HG03139 (cell line): ENCODE results near the gene SH3D21.

Experiments used
- ATAC-seq: cut with Tn5 transposase; IDR thresholded peaks from one replicate; pipeline ENCODE4 v1.9.1; 2021; ENCODE audit not compliant: unreplicated experiment

The SH3D21 gene

DNA sequence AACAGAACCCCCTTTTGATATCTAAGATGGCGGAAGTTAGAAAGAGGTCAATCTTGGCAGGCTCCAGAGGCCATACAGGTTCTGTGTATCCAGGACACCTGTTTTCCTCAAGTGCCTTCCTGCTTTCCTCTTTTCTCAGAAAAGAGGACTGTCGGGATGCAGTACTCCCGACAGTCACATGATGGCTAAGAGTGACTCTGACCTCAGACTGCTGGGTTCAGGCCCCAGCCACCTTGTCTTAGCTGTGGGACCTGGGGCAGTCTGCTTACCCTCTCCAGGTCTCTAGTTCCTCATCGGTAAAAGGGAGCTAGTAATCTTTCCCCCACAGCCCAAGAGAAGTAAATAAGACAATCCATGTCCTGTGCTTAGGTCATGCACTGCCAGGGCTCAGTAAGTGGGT, 49.6 kb downstream of the SH3D21 start:
- ATAC-seq = no peak

DNA sequence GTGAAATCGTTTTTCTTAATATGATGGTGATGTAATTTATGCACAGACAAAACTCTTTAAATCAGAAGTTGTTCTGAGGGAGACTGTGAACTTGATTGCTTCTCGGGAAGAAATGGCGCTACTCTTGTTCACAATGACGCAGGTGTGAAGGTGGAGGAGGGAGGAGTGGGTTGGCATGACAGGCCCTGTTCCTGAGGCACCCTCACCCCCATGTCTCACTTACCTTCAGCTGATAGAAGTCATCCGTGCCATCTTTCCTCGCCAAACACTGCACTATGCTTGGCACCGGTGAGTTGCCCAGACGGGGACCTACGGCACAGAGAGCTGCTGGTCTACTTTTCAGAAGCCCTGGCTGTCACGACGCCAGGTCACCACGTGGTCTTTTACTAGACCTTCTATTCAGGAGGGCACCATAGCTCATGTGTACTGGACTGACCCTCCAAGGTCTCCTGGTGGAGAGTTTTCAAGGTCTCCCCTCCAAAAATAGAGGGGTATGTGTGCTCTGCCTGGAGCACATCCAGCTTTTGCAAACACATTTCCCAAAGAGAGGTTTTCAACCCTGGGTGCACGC, 52.4 kb downstream of the SH3D21 start:
- no peak for ATAC-seq

DNA sequence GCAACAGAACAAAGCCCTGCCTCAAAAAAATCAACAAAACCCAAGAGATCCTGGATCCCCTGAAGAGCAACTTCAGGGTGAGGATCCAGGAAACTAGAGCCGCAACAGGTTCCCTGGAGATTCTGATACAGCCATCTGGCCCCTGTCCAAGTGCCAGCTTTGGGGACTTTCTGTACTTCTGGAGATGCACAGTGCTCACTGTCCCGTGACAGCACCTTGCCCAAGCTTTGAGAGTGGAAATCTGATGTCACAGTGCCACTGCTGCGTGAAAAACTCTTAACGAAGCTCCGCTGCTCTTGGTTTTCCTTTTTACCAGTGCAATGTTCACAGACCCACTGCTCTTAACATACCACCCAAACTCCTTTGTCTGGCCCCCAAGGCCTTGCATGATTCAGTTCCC, 53.2 kb downstream of the SH3D21 start:
- no peak for ATAC-seq

DNA sequence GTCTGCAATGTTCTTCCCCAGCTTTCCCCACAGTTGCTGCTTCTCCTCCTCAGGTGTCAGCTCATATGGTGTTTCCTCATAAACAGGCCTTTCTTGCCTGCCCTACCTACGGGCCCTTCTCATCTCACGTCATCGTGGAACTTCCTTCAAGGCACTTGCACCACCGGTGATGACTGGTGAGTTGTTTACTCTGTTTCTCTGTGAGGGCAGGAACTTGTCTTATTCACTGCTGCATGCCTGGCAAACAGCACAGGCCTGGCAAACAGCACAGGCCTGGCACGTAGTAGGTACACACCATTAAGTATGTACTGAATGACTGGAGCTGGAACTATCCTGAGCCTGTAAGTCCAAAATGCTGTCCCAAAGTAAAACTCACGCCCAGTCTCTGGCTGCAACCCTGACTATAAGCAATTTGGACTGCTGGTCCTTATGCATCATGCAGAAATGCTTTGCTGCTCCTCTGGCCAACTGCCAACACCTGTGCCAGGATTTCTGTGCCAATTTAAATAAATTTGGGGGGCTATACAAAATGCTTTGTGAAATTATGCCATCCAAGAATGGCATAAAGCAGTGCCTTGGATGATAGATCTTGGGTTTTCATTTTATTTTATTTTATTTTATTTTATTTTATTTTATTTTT, 53.9 kb downstream of the SH3D21 start:
- ATAC-seq = no peak

DNA sequence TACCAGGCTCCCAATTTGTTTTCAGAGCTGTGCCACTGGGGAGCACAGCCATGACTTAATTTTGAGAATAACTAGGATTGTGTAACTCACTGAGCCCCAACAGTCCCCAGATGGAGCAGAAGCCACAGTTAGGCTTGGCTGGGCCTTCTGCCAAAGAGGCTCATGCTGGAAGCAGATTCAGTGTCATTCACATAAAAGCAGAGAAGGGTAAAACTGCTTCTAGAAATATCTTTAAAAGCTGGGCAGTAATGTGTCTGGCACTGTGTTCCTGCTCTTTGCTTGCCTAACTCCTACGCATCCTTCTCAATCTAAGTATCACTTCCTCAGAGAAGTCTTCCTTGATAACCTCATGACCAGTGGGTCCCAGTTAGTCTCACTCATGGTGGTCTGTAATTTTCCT, 59.2 kb downstream of the SH3D21 start:
- ATAC-seq = no peak

DNA sequence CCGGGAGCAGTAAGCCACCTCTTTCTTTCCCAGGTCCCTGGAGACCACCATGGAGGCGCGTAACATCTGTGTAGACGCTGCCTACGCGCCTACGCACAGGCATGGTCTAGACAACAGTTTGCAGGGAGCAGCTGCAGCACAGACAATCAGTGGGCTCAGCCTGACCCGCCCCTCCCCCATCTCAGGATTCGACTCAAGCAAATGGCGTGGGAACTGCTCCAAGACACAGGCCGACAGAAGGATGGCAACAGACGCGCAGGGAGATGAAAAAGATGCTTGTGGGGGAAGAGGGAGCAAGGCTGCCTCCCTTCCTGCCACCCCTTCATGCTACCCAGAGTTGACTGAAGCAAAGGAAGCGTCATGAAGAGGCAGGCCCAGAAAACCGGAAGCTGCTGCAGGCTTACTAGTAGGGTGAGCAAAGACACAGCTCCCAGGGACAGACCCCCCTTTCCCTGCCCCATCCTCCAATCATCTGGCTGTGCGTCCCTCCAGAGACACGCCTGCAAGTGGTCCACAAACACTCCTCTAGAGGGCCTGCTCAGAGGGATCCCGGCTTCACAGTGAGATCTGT, 60.0 kb downstream of the SH3D21 start:
- no peak for ATAC-seq

DNA sequence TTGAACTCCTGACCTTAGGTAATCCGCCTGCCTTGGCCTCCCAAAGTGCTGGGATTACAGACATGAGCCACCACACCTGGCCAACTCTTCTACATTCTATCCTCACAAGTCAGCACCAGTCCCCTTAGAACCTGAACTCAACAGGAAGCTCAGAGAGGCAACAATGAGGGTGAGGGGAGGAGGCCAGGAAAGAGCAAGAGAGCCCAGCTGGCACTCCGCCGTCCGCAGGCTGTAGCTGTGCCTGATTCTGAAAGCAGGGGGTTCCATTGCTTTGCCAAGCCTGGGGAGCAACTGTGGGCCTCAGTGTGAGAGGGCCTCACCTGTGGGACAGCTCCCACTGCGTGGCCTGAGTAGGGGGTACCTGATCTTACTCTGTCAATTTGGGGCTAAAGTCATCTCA, 60.9 kb downstream of the SH3D21 start:
- ATAC-seq = no peak

DNA sequence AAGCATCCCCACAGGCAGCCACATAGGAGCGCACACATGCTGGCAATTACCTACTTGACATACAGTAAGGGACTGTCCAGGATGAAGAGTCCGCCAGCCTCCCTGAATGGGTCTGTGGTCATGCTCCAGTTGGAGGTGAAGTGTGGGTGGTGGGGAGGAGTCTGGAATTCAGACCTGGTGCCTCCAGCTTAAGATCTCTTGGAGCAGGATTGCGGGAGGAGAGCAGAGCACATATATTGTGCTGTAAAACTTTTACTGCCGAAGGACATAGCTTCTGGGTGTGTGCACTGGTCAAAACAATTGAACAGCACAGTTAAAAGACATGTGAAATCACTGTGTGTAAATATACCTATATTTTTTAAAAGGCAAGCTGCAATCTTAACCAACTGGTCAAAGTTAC, 61.6 kb downstream of the SH3D21 start:
- no peak for ATAC-seq

DNA sequence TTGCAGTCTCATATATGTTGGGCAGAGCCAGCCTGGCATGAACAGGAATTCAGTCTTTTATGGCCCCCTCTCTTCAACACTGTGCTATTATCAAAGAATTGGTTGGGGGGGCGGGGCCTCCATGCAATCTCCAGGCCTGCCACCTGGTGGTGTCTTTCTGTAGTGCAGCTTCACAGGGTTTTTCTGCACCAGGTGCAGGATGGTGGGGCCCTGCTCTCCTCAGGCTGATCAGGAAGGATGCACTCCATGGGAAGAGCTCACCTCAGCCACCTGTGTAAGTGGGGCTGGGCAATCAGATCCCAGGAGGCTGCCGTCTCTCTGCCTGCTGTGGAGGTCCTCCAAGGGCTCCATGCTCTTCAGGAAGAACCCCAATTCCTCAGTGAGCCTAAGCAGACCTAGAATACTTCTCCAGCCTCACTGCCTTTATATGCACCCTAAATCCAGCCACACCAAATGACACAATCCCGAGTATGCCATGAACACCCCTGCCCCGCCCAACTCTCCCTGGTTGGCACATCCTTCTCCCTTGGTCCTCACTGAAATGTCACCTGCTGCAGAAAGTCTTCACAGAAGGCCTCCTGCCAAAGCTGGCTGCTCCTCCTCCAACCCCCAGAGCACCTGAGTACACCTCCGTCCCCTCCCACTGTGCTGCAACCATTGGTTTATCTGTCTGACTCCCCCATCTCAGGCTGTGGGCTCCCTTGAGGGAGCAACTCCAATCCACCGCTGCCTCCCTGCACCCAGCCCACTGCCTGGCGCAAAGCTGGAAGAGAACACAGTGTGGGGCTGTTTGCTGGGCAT, 63.1 kb downstream of the SH3D21 start:
- no peak for ATAC-seq
